ENCODE measurements around the gene AKIRIN2.
"Not testable (repeated sequence)": the region's sequence is repeated elsewhere in the genome, so short reads cannot be mapped to it uniquely, and the experiment has no call there.

AKIRIN2 gene

GRCh38 chr6:87716928-87717614 is 15.0 kb upstream of the AKIRIN2 start:
- DNase-seq = no peak

- DNase-seq = no peak
Measured at GRCh38 chr6:87714093-87714842, 12.2 kb upstream of the AKIRIN2 start.

DNA sequence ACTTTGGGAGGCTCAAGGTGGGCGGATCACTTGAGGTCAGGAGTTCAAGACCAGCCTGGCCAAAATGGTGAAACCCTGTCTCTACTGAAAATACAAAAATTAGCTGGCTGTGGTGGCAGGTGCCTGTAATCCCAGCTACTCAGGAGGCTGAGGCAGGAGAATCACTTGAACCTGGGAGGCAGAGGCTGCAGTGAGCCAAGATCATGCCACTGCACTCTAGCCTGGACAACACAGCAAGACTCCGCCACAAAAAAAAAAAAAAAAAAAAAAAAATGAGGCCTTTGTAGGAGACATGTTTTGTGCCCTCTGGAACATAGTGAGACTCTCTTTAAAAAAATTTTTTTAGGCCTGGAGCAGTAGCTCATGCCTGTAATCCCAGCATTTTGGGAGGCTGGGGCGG is 10.7 kb upstream of the AKIRIN2 start:
- not testable (repeated sequence) for DNase-seq

- peak; percentile 40 for DNase-seq
Measured at GRCh38 chr6:87710090-87710489, 8.1 kb upstream of the AKIRIN2 start.

GRCh38 chr6:87708581-87709427 is 6.8 kb upstream of the AKIRIN2 start:
- DNase-seq = not testable (repeated sequence)

GRCh38 chr6:87706187-87706966 is 4.3 kb upstream of the AKIRIN2 start:
- DNase-seq = no peak

- DNase-seq = peak; percentile 67
Measured at GRCh38 chr6:87705070-87705691, 3.1 kb upstream of the AKIRIN2 start.

DNA sequence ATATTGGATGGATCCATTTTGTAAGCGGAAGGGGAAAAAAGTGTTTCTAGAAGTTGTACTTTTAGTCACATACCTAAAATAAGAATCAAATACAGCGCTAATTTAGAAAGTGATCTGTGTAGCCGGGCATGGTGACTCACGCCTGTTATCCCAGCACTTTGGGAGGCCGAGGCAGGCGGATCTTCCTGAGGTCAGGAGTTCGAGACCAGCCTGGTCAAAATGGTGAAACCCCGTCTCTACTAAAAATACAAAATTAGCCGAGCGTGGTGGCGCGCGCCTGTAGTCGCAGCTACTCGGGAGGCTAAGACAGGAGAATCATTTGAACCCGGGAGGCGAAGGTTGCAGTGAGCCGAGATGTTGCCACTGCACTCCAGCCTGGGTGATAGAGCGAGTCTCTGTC is 1.0 kb upstream of the AKIRIN2 start:
- DNase-seq = not testable (repeated sequence)

- no peak for DNase-seq
Measured at GRCh38 chr6:87702589-87702945, 534 bp upstream of the AKIRIN2 start.

DNA sequence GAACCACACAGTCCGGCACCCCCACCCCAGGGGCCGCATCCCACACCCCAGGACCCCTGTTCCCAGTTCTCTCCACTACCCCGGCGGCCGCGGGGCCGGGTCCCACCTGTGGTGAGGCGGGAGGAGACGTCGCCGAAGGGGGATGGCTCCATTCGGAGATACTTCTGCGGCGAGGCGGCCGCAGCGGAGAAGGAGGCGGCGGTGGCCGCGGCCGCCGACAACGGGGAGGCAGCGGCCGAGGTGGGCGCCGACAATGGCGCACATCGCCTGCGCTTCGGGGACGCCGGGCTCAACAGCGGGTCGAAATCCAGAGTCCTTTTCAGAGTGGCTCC is 723 bp downstream of the AKIRIN2 start:
- DNase-seq = no peak

DNA sequence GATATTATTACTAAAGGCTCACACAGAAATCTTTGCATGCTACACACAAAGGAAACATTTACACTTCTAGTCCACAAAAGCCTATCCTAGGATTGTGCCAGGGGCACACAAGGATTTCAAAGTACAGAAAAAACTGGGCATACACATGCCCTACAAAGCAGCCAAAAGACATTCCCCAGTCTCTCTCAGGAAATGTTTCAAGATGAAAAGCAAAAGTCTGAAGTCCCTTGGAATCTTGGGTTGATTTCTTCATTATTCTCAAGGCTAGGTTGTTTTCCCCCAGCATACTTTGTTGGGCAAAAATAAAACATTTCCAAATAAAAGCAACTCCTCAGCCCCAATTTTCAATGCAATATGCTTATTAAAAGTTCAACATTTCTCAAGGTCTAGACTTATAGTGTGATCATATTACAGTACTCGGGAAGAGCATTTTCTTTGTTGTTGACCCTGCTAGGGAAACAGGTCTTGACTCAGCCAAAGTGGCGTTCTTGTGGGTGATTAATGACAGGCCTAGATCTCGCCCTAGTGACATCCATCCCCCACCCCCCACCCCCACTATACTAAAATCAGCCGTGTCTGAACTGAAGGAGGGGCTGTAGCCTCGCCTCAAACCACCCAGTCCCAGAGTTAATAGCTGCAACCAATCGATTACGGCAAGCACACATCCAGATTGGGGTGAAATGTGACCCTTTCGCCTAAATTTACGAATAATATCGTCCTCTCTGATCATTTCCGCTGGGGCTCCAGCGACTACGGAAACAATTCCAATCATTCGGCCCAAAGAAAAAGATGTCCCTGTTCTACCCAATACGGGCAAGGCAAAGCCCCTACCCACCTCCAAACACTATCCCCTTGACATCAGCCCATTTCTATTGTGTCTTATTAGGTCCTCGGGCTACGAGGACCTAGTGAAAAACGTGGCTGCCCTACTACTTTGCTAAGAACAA is 1.4 kb downstream of the AKIRIN2 start:
- DNase-seq = peak; percentile 87

- DNase-seq = no peak
Measured at GRCh38 chr6:87699576-87699975, 2.5 kb downstream of the AKIRIN2 start.

GRCh38 chr6:87698547-87699006 is 3.5 kb downstream of the AKIRIN2 start:
- DNase-seq = peak; percentile 56

GRCh38 chr6:87697581-87698546 is 4.2 kb downstream of the AKIRIN2 start:
- peak; percentile 68 for DNase-seq

- not testable (repeated sequence) for DNase-seq
Measured at GRCh38 chr6:87696817-87697216, 5.2 kb downstream of the AKIRIN2 start.

DNA sequence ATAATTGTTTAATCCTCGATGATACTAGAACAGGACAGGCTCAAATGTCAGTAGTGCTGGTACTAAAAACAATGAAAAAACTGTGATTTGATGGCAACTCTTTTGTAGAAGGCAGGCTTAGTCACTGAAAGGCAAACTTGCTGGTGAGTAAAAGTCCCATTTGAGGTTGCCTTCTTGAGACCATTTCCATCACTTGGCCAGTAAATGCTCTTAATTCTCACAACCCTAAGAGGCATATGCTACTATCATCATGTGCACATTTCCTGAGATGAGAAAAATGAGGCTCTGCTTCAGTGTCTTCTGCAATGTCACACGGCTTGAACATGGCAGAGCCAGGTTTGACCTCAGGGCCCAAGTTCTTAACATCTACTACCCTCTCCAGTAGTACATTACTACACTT is 9.9 kb downstream of the AKIRIN2 start:
- DNase-seq = no peak

- DNase-seq = no peak
Measured at GRCh38 chr6:87690441-87690840, 11.6 kb downstream of the AKIRIN2 start.

DNA sequence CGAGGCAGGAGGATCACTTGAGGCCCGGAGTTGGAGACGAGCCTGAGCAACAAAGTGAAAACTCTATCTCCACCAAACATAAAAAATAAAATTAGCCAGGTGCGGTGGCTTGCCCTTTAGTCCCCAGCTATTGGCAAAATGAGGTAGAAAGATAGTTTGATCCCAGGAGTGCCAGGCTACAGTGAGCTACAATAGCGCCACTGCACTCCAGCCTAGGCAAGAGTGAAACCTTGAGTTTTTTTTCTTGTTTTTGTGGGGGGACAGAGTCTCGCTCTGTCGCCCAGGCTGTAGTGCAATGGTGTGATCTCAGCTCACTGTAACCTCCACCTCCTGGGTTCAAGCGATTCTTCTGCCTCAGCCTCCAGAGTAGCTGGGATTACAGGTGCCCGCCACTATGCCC is 14.1 kb downstream of the AKIRIN2 start:
- not testable (repeated sequence) for DNase-seq

GRCh38 chr6:87687296-87687695 is 14.7 kb downstream of the AKIRIN2 start:
- DNase-seq = no peak

Measured in hematopoietic multipotent progenitor cell treated with erythropoietin and hydrocortisone succinate and interleukin-3 and kit ligand, for 4 days (in vitro differentiated cells).